ENCODE data around the gene RARRES2.
"Not testable (repeated sequence)": the region's sequence is repeated elsewhere in the genome, so short reads cannot be mapped to it uniquely, and the experiment has no call there.

Gene RARRES2

DNA sequence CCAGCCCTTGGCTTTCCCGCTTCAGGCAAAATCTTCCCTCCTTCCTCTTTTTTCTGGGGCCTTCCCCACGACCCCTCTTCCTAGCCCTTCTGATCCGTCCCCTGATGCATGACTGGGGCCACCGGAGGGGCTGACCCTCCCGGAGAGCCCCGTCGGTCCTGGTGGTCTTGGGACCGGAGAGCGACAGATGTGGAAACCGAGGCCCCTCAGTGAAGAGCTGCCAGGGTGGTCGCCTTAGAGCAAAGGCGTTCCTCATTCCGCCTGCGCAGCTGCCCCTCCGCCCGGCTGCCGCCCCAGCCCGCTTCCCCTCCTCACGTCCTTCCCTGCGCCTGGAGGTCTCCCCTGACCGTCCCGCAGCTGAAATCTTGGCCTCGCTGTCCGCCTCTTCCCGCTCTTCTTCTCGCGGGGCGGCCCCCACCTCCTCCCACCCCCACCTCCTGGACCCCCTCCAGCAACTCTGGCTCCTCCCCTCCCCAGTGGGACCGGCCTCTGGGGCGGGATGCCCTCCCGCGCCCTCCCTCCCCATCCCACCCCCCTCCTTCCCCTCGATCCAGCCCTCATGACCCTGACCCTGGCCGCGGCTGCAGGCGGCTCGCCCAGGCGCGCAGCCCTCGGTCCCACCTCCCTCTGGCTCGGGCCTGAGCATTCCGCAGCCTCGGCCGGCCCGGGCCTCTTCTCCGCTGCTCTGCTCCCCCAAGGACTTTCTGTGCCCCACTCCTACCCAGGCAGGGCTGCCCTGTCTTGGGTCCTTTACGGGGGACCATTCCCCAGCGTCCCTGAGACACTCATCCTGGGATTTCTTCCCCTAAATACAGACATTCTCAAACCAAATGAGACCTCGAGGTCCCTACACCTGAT is at the start of gene RARRES2:
TSS of gene RARRES2 (minus strand) at position 367 of the 858 bp plus-strand sequence. CDS start 1,020 bp downstream, outside the sequence.
- no peak for DNase-seq (ENCODE audit: low read depth)

DNA sequence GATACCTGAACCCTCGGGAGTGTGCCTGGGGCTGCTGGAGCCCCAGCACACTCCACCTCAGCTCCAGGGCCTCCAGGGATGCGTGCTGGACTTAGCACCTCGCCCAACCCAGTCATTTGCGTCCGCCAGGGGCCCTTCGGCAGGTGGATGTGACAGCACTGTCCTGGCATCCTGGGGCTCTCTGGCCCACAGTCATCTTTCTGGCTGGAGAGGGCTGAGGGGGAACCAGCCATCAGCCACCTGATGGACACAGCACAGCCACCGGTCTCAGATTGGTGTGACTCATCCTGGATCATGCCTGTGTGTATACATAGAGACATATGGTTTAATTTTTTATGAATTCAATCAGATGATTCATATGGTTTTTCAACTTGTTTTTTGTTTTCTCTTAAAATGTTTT is 48.8 kb upstream of the RARRES2 start:
- DNase-seq (ENCODE audit: low read depth) = no peak

DNA sequence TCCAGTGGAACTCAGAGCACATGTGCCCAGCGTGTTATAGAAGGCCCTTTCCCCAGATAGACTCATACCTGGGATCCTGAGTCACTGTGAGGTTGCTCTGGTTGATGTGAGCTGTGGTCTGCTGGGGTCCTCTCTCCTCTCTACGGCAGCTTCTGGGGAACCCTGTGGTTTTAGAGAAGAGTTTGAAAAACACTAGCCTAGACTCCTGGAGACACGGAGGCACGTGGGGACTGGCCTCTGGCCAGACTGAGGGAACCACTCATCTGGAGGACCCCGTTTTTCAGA is 48.0 kb upstream of the RARRES2 start:
- no peak for DNase-seq (ENCODE audit: low read depth)

GRCh38 chr7:150388709-150389531 is 47.5 kb upstream of the RARRES2 start:
- DNase-seq (ENCODE audit: low read depth) = no peak

DNA sequence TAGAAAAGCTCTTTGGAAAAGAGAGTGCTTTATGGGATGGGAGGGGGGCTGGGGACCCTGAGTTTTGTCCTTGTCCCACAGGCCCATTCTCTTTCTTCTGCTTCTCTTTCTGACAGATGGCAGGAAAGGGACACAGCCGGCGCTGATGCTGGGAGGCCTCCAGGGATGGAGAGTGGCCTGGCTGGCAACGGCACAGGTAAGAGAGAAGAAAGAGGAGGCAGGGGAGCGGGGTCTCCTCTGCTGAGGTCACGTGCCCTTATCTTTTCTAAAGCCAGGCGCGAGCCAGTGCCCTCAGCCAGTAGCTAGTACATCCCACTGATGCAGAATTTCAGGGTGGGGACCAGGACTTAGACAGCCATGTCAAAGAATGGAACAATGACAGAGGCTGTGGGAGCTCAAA is 46.9 kb upstream of the RARRES2 start:
- no peak for DNase-seq (ENCODE audit: low read depth)

DNA sequence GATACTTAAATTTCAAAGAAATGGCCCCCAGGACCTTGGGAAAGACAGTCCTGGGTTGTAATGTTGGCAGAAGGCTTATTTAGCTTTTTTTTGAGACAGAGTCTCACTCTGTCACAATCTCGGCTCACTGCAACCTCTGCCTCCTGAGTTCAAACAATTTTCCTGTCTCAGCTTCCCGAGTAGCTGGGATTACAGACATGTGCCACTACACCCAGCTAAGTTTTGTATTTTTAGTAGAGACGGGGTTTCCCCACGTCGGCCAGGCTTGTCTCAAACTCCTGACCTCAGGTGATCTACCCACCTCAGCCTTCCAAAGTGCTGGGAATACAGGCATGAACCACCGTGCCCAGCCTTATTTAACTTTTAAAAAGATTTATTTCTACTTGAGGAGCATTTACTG is 44.5 kb upstream of the RARRES2 start:
- DNase-seq (ENCODE audit: low read depth) = not testable (repeated sequence)

DNA sequence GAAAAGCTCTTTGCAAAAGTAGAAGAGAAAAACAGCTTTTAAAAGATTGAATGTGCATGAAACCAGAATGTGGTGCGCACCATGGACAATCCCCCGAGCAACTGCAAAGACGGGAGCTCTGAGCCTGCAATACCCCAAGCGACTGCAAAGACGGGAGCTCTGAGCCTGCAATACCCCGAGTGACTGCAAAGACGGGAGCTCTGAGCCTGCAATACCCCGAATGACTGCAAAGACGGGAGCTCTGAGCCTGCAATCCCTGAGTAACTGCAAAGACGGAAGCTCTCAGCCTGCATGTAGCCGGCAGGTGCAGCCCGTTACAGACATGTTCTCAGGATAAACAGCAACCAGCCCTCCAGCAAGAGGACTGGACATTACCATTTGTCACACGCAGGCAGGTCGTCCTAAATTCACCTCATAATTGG is 43.9 kb upstream of the RARRES2 start:
- no peak for DNase-seq (ENCODE audit: low read depth)

- DNase-seq (ENCODE audit: low read depth) = no peak
Observed at GRCh38 chr7:150384406-150385301, 43.2 kb upstream of the RARRES2 start.

DNA sequence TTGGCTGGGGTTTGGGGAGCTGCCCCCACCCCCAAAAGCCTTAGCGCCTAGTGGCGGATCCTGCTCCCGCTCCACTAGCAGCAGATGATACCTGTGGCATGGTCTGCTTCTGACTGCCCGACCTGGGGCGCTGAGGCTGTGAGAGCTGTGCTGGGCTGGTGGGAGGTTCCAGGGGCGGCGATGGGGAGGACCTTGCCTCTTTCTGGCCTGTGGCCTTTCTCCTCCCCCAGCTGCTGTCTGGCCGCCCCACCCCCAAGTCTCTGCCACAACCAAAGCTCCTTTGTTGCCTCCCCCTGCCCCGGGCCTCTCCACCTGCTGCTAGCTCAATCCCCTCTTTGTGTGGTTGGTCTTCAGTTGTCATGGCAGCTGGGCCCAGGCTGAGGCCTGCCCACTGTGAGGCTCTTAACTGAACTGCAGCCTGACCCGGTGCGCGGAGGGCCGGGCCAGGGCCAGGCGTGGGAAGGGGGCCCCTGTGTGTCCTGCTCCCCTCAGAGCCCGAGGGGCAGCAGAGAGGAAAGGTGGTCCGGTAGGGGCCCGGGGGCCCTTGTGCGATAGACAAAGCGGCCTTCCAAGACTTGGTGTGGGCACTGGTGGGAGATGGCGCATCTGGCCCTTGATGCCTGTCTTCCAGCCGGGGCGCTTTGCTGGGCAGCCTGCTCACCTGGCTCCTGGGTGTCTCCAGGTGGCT is 42.4 kb upstream of the RARRES2 start:
- no peak for DNase-seq (ENCODE audit: low read depth)

GRCh38 chr7:150382844-150383225 is 41.4 kb upstream of the RARRES2 start:
- no peak for DNase-seq (ENCODE audit: low read depth)

DNA sequence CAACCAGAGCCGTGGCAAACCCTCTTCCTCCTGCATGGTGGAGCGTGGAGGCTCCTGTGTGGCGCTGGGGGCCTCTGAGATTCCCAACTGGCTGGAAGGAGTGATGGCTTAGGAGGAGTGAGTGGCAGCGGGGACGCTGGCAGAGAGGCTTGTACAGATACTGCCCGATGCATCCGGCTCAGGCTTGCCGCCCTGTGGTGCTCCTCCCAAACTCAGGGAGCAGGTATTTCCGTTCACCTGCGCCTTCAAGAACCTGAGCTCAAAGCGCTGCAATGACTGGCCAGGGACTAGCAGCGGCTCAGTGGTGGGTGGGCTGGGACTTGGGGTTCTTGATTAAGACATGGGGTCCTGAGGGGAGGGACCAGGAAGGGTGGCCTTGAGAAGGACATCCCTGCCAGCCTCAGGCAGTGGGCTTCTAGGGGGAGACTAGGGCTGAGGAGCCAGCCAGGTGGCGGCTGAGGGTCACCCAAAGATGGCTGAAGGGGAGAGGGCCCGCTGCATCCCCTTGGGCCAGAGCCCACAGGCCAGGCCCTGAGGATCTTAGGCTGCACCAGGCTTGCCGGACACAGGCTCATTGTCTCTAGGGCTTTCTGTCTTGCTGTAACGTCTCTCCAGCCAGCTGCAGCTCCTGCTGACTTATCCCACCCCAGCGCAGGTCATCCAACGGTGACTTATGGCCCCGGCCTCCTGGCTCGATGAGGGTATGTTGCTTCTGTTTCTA is 40.9 kb upstream of the RARRES2 start:
- no peak for DNase-seq (ENCODE audit: low read depth)

DNA sequence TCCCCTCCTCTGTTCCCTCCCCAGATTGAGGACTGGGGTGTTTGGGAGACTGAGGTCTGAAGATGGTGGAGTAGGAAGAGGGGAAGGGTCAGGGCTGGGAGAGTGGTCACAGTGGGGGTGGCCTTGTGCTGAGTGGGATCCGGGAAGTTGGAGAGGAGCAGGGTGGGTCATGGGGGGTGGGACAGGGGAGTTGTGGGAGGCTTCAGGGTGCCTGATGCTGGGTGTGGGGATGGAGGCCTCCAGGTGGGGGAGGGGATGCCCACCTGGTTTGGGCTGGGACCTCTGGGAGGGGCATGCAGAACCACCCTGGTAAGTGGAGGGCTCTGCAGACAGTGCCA is 40.3 kb upstream of the RARRES2 start:
- DNase-seq (ENCODE audit: low read depth) = no peak

DNA sequence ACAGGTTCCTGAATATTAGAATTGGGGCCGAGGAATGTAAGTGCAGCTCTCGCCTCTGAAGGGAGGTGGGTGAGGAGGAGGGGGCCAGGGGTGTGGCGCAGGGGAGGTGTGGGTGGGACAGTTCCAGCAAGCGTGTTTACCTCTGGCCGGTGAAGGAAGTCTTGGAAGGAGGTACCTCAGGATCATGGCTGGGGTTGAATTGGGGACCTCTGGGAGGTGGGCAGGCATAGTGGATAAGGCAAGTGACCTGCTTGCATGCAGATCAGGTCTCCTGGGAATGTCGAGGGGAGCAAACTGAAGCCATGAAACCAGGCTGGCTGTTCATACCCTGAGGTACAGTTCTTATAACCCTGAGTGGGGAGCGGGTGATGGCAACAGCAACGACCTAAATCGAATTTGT is 39.7 kb upstream of the RARRES2 start:
- DNase-seq (ENCODE audit: low read depth) = no peak

- DNase-seq (ENCODE audit: low read depth) = no peak
Observed at GRCh38 chr7:150380463-150380862, 39.0 kb upstream of the RARRES2 start.

DNA sequence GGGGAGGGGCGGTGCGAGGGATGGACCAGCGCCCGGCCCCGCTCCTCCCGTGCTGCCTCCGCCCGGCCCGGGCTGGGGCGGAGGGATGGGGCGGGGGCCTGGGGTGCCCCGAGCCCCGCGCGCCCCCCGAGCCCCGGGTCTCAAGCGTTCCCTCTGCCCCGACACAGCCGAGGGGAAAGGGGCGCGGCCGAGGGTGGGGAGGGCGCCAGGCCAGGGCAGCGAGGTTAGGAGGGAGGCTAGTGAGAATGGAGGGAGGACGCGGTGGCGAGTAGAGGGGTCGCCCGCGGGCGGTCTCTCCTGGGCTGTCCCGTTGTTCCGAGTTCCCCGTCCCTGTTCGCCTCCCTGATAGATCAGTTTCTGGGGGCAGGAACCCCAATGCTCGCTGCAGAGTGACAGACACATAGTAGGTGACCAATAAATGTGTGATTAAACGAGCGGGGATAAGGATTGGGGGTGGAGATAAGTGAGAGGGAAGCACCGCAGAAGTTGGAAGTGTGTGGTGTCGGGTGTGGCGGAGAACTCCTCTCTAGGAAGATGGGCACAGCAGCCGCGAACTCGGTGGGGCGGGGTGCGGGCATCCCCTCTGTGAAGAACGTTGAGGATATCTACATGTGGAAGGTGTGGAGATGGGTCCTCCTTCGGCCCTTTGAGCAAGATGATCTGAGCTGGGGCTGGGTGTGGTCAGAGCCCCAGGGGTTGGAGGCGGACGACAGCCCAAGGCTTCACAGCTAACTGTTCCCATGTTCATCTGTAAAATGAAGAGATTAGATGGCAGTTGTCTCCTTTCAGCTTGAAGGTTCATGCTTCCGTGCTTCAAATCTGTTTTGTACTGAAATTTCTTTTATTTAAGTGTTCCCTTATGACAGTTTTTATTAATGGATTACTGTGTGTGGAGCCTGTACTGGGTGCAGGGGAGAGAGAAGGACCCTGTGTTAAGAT is 38.3 kb upstream of the RARRES2 start:
- no peak for DNase-seq (ENCODE audit: low read depth)

- DNase-seq (ENCODE audit: low read depth) = peak; percentile 93
Observed at GRCh38 chr7:150378853-150379440, 37.5 kb upstream of the RARRES2 start, which contains the start of gene ZNF775. Gene ZNF775, plus strand, starts transcription at chr7:150379330. Its CDS starts 9,141 bp downstream, at chr7:150388471.

DNA sequence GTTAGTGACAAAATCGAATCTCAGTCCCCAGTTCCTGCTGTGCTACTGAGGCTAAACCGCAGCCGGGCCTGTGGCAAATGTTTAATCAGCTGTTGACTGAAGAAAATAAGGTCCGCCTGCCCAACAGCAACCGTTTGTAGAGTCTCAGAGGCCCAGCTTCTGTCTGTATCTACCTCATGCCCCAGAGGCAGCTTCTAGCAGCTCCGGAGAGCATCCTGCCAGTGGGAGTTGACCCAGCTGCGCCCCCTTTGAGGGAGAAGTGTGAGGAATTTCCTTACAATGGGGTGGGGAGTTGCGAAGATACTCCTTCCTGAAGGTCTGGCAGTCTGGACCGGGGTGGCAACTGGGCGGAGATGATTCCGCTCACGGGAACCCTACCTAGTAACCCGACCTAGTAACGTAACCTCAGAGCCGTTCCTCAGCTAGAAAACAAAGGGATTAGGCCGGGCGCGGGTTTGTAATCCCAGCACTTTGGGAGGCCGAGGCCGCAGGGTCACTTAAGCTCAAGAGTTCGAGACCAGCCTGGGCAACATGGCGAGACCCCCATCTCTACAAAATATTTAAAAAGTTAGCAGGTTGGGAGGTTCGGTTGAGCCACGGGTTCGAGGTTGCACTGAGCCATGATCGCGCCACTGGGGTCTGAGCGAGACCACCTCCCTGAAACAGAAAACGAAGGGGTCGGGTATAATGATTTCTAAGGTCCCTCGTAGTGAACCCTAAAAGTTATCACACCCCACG is 36.9 kb upstream of the RARRES2 start:
- DNase-seq (ENCODE audit: low read depth) = no peak

DNA sequence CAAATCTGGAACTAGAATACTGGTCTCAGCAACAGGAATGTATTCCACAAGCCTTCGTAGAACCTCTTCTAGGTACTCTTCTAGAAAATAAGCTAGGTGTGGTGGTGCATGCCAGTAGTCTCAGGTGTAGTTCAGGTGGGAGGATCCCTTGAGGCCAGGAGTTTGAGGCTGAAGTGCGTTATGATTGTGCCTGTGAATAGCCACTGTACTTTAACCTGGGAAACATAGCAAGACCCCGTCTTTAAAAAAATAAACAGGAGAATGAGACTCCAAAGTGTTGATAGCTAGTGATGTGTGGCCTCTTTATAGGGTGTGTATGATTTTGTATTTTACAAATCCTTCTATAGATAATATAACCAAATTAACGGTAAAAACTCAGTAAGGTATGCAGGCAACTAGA is 36.2 kb upstream of the RARRES2 start:
- no peak for DNase-seq (ENCODE audit: low read depth)

GRCh38 chr7:150377196-150377595 is 35.8 kb upstream of the RARRES2 start:
- no peak for DNase-seq (ENCODE audit: low read depth)
